ENCODE data around the gene SBNO1.

Gene SBNO1

GRCh38 chr12:123243671-123244262 is 120.9 kb downstream of the SBNO1 start:
- no peak for DNase-seq

GRCh38 chr12:123242116-123242904 is 122.3 kb downstream of the SBNO1 start:
- DNase-seq, result peak; percentile 71
